HG03103 (cell line): ENCODE results near the gene STATH.
"Not testable (repeated sequence)": the region's sequence is repeated elsewhere in the genome, so short reads cannot be mapped to it uniquely, and the experiment has no call there.

Source experiments
- ATAC-seq: cut with Tn5 transposase; IDR thresholded peaks from one replicate; pipeline ENCODE4 v1.9.1; 2021; ENCODE audit warnings: low read depth; ENCODE audit not compliant: unreplicated experiment

STATH gene, protein sequence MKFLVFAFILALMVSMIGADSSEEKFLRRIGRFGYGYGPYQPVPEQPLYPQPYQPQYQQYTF

DNA sequence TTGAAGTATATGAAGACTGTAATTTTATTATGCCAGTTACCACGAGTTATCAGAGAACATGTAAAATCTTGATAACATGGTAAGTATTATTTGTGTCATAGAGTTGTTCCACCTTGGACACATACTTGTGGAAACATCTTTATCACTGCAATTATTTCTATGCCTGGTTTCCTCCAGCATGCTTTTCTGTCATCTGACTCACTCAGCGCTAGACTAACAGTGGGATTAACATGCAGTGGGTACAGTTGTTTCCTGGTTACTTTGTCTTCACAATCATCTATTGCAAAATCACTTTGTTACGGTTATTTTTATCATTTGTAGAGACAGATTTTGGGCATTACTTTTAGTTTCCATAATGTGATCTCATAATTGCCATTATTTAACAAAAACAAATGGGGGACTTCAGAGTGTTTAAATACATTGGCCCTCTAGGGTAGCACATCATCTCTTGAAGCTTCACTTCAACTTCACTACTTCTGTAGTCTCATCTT is at the start of gene STATH:
TSS of gene STATH (plus strand) at position 441 of the 491 bp plus-strand sequence. CDS start 2,472 bp downstream, outside the sequence.
- ATAC-seq = no peak

DNA sequence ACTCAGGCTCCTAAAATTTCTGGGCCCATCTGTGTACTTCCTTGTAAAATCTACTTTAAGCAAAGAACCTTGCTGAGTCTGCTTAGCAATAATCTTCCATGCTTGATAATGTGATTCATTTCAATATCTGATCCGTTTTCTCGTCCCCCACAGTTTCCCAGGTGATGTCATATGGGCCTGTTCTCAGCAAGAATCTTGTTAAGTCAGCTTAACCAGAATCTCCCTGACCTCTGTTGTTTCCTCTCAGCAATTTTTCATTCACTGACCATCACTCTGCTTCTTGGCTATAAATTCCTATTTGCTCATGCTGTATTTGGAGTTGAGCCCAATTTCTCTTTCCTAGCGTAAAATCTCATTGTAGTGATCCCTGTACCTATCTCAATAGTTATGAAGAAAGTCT is 44.2 kb upstream of the STATH start:
- no peak for ATAC-seq

- no peak for ATAC-seq
These were observed 38.6 kb upstream of the STATH start for GRCh38 chr4:69957209-69957608.

- no peak for ATAC-seq
These were observed 30.1 kb upstream of the STATH start, which contains the start of gene CSN2 for GRCh38 chr4:69965628-69966027. Gene CSN2, minus strand, starts transcription at chr4:69965728. Its CDS starts 4,733 bp downstream, at chr4:69960995.

DNA sequence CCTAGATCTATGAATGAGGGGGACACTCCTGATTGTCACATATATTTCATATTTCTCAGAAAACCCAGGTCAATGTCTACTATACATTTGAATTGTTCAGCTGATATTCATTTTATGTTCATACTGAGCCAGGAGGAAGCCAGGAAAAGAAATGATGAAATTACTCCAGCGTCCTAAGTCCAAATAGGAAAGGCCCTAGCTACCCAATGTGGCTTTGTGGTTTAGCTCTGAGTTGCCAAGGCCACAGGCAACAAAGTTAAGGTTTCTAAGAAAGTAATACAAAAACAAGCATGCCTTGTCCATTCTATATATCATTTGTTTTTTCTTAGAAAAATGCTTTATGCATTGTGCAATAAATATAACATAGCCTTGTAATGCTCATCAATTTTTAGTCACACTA is 25.7 kb upstream of the STATH start:
- no peak for ATAC-seq

GRCh38 chr4:69974631-69975030 is 21.1 kb upstream of the STATH start:
- no peak for ATAC-seq

DNA sequence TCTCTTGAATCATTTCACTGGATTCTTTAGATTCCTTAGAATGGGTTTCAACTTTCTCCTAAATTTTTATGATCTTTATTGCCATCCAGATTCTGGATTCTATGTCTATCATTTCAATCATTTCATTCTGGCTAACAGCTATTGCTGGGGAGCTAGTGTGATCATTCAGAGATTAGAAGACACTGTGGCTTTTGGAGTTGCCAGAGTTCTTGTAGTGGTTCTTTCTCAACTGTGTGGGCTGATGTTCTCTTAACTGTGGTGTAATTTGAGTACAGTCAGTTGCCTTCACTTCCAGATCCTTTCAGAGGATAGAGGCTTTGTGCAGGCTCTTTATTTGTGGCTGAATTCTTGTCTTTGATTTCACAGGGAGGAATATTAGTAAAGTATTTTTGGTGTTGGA is 18.2 kb upstream of the STATH start:
- no peak for ATAC-seq

DNA sequence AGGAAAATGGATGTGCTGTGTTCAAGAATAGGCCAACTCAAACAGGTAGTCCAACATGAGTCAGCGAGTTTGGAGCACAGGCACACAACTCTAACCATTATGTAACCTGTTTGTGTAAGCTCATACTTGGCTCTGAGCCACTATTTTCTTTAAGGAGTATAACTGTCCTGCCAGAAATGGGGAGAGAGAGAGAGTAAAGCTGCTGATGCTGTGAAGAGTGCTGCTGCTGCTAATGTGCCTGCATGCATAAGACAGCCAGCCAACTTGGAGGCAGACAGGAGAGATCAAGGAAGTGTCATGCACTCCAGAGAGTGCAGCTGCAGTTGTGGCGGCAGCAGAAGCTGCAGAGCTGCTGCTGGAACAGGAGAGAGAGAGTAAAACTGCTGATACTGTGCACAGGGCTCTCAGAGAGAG is 11.7 kb upstream of the STATH start:
- ATAC-seq = no peak

DNA sequence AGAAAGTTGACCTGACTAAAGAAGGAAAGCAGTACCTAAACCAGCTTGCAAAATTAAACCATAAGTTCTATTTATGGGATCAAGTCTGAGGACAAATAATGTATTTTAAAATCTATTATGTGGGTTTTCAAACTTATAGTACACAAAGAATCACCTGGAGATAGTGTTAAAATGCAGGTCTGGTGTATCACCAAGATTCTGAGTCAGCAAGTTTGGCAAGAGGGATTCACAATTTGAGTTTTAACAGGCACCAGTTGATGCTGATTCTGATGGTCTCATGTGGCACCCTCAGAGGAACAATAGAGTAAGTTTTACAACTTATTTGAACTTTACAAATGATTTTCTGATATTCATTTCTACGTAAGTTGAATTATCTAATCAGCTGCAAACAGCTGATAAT is 9.1 kb upstream of the STATH start:
- no peak for ATAC-seq

DNA sequence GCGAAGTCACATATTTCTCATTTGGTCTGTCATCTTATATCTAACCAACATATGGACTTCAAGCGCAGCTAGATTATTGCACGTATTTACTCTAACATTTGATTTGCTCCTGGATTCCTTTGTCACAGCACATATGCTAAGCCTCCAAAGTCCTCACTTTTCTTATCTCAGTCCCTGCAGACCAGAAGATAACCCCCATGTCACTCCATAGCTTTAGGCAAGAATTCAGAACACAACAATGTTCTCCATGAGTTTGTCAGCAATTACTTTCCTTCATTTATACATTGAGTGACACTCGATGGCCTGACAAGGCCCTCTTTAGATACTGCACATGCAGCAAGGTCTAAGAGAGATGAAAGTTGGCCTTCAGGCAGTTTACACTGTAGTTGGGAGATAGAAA is 4.8 kb upstream of the STATH start:
- ATAC-seq = no peak

GRCh38 chr4:69994782-69995181 is 984 bp upstream of the STATH start:
- ATAC-seq = no peak

- no peak for ATAC-seq
These were observed 3.7 kb downstream of the STATH start for GRCh38 chr4:69999420-69999819.

- no peak for ATAC-seq
These were observed 4.9 kb downstream of the STATH start for GRCh38 chr4:70000711-70001110.

DNA sequence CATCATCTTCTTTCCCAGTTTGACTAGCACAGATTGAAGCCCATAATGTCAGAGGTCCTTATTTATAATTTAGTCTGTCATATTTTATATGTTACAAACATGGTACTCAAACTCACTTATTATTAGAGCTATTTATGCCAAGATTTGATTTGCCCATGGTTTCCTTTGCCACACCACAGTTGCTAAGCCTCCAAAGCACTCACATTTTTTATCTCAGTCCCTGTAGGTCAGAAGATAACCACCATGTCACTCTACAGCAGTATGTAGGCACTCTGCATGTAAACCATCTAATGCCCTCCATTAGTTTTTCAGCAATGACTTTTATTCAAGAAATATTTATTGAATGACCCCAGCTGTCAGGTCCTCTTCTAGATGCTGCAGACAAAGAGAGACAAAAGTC is 6.7 kb downstream of the STATH start:
- no peak for ATAC-seq

DNA sequence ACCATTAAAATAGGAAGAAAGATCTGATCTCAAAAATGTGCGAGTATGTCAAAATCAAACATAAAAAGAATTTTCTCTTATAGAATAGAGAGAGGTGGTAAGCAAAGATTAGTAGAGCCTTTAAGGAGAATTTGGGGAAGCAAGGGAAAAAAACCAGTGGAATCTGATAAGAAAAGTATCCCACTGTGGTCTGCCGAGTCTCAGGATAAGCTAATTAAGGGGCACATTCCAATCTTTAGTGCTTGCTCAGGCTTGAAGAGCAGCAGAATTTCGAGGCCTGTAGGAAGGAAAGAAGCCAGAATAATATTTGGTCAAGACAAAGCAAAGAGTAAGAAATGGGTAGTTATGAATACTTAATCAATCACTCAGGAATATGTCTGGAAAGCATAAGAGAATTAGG is 13.0 kb downstream of the STATH start:
- no peak for ATAC-seq

GRCh38 chr4:70019006-70019405 is 23.2 kb downstream of the STATH start:
- ATAC-seq = not testable (repeated sequence)

GRCh38 chr4:70023218-70023617 is 27.5 kb downstream of the STATH start:
- no peak for ATAC-seq

- ATAC-seq = no peak
These were observed 31.2 kb downstream of the STATH start for GRCh38 chr4:70027011-70027410.

DNA sequence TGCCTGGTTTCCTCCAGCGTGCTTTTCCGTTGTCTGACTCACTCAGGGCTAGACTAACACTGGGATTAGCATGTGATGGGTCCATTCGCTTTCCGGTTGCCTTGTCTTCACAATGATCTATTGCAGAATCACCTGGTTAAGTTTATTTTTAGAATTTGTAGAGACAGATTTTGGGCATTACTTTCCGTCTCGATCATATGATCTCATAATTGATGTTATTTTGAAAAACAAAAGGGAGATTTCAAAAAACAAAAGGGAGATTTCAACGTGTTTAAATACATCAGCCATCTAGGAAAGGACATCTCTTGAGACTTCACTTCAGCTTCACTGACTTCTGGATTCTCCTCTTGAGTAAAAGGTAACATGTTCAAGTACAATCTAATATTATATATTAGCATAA is 32.4 kb downstream of the STATH start, which contains the start of gene HTN3:
TSS of gene HTN3 (plus strand) at position 301 of the 400 bp plus-strand sequence. CDS start 2,282 bp downstream, outside the sequence.
- ATAC-seq = not testable (repeated sequence)

GRCh38 chr4:70037559-70037958 is 41.8 kb downstream of the STATH start:
- not testable (repeated sequence) for ATAC-seq

- not testable (repeated sequence) for ATAC-seq
These were observed 44.2 kb downstream of the STATH start for GRCh38 chr4:70039928-70040327.

GRCh38 chr4:70041652-70042286 is 46.0 kb downstream of the STATH start:
- no peak for ATAC-seq
